A549 treated with CpdA at 1 μM for 4 hours (cell line): Measurements from ENCODE around the gene EEF1AKMT4. TPM values are rescaled to one million over a fixed set of nuclear protein-coding genes. Genes with fewer than 3 reads are reported as not detected.

Experiments used
- total RNA-seq: library from RNA; stranded (reverse); fragments of 200-300 nt; extraction: Qiagen RNA extraction; gene quantifications from 5 replicates; pipeline ENCODE4 v1.2.3, GENCODE V29; 2022; ENCODE audit warnings: low read depth

The EEF1AKMT4 gene
- 9.5 to 13.9 TPM (median 13.2 TPM) in 5 replicates for total RNA-seq

DNA sequence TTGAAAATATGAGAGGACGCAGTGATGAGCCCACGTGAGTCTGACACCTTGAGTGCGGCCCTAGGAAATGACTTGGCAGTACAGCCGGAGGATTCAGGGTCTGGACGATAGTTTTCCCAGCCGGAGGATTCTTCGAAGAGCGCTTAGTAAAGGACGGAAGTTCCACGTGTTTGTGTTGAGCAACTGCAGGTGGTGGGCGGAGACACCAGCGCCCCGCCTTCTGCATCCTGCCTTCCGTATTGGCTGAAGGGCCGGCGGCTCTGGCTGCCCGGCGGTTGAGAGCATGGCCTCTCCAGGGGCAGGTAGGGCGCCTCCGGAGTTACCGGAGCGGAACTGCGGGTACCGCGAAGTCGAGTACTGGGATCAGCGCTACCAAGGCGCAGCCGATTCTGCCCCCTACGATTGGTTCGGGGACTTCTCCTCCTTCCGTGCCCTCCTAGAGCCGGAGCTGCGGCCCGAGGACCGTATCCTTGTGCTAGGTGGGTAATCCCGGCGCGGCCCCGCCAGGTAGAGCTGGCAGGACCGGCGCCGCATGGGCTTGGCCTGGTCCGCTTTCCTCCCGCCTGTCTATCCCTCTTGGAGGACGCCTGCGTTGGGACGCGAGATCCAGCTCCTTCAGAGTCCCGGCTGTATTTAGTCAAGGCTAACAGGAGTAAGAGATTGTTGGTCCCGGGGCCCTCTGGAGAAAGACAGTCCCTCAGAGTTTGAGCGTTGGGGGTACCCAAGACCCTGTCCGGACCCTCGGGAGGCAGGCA, at the start of gene EEF1AKMT4:
Gene EEF1AKMT4 (plus strand): TSS at position 261 of the 755 bp plus-strand sequence. CDS start 23 bp downstream, at position 284.

DNA sequence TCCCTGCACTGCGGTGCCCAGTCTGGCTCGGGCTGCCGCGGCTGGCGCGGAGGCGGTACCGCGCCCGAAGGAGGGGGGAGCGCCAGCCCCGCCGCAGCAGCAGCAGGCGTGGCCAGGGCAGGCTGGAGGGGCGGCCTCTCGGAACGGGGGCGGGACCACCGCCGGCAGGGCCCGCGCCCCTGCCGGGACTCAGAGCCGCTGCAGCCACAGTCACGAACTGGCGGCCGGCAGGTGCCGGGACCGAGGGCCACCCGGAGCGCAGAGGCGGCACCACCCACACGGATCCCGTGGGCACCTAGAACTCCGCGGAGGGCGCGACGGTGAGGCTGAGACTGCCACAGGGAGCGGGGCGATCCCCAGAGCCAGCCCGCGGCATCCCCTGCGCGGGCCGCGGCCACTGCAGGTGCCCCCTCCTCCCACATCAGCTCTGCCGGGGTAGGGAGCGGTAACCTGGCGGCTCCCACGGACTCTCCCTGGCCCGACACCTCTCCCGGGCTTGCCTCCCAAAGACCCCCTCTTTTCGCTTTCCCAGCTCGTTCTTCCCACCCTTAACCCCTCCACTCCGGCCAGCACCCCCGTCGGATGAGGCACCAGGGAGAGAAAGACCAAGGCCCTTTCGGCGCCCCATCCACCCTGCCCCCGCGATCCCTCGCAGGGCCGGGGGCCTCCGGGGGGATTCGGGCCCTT, 19.9 kb upstream of the EEF1AKMT4 start, which contains the start of gene VWA5B2:
Gene VWA5B2 (plus strand): TSS at position 192 of the 687 bp plus-strand sequence. CDS start 944 bp downstream, outside the sequence.

DNA sequence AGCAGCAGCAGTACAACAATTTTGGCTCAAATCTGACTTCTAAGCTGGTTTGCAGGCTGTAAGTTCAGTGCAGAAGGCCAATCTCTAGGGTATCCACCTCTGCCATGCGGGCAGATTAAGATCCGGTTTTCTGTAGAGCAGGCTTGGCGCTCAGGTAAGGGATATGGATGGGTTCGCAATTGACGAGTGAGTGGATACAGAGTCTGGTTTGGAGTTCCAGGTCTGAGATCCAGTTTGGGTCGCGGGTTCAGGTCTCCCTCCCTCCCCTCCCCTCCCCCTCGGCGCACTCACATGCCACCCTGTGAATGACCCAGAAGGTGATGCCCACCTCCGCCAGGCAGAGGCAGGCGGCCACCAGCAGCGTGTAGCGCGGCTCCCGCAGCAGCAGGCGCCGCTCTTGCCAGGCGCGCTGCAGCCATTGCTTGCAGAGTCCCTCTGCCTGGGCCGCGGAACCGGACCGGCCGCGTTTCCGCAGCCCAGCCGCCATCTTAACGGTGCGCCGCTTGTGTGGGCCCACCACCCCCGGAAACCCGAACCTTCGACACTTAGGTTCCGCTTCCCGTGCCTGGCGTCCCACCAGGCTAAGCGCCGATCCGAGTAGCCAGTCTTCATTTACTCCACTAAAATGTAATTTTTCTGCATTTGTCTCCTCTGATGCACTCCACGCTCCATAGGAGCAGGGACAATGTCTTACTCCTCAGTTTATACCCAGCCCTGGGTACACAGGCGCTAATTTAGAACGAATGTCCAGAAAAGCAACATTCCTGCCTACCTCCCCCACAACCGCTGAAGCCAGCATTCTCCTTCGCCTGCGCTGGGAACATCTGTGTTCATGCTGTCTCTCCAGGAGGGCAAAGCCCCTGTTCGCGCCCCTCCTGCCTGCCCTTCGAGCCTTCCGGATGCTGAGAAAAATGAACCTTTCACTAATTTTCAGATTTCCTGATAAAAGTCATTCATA, 739 bp upstream of the EEF1AKMT4 start, which contains the start of gene ALG3:
Gene ALG3 (minus strand): TSS at position 509 of the 958 bp plus-strand sequence. CDS start 22 bp downstream, at position 487.

DNA sequence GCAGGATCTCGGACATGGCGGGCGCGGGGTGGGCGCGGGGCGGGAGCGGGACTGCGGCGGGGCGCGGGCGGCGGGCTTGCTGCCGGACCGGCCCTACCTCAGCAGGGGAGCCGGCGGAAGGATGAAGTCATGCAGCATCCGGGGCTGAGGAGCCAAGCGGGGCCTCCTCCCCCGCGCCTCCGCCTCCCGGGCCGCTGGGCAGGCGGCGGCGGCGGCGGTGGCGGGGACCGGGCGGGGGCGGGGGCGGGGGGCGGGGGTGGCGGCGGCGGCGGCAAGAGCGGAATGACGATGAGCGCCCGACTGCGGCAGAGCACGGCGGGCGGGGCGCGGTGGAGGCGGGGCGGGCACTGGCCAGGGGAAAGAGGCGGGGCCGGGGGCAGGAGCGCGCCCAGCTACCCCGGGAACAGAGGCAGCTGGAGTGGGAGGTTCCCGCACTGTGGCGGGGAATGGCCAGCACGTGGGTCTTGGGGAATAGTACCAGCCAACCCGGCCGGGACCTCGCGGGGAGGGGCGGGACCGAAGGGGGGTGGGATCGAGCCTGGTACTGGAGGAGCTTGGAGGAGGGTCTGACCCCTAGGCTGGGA, 11.9 kb downstream of the EEF1AKMT4 start, which contains the start of gene CAMK2N2:
Gene CAMK2N2 (minus strand): TSS at position 284 of the 584 bp plus-strand sequence. CDS start 268 bp downstream, at position 16.

DNA sequence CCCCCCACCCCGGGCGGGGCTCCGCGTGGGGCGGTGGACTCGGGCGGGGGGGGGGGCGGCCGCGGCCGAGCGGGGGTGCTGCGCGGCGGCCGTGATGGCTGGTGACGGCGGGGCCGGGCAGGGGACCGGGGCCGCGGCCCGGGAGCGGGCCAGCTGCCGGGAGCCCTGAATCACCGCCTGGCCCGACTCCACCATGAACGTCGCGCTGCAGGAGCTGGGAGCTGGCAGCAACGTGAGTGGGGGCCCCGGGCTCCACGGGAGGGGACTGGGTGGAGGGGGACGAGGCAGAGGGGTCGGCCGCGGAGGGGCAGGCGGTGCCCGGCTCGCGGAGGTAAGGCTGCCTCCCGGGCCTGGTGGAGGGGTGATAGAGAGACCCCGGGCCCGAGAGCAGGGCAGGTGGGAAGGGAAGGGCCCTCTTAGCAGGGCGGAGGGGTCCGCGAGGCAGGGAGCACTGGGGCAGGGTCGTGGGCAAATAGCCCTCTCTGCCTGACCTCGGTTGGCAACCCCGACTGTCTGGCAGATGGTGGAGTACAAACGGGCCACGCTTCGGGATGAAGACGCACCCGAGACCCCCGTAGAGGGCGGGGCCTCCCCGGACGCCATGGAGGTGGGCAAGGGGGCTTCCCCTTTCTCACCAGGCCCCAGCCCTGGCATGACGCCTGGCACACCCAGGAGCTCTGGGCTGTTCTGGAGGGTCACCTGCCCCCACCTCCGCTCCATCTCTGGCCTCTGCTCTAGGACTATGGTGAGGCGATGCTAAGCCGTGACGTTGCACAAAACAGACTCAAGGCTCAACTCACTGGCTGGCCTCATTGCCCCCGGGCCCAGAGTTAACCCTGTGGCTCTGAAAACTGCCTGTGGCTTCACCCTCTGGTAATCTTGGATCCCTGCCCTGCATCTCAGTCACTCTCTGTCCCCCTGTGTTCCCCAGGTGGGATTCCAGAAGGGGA, 26.8 kb downstream of the EEF1AKMT4 start, which contains the start of gene ECE2:
Gene ECE2 (plus strand): TSS at position 62 of the 950 bp plus-strand sequence. CDS start 132 bp downstream, at position 194.

DNA sequence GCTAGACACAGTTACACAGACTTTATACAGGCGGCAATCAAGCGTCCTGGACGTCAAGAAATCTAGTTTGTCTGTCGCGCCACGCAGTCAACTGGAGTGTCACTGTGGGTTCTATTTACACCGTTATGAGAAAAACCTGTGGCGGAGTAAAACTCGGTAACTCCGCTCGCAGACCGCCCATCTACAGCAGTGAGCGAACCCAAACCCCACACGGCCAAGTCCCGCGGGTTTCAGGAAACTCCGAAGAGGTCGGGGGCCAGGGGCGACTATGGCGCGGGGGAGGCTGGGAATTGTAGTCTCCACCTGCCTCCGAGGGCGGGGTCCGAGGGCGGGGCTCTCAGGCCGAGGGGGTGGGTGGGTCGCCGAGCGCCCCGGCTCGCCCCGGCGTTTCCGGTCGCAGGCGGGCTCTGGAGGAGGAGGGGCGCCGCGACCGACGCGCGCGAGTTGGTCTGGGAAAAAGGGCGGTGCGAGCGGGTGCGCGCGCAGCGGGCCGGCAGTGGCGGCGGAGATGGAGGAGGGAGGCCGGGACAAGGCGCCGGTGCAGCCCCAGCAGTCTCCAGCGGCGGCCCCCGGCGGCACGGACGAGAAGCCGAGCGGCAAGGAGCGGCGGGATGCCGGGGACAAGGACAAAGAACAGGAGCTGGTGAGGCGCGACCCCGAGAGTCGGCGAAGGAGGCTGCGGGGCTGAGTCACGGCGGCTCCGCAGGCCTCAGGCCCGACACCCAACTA, 49.5 kb downstream of the EEF1AKMT4 start, which contains the start of gene PSMD2:
Gene PSMD2 (plus strand): TSS at position 483 of the 729 bp plus-strand sequence. CDS start 26 bp downstream, at position 509.

Other genes starting within 250 kb of the EEF1AKMT4 start
- 10.8 to 14.1 TPM (median 12.0 TPM) in 5 replicates for gene ABCC5, start 231.8 kb upstream of the EEF1AKMT4 start, total RNA-seq
- gene HTR3D, start 217.9 kb upstream of the EEF1AKMT4 start, total RNA-seq, result not detected in 5 replicates
- gene HTR3C, start 196.6 kb upstream of the EEF1AKMT4 start, total RNA-seq, result not detected in 5 replicates
- not detected in 5 replicates for gene HTR3E, start 152.6 kb upstream of the EEF1AKMT4 start, total RNA-seq
- gene EIF2B5, start 114.3 kb upstream of the EEF1AKMT4 start, total RNA-seq, result 26.5 to 30.8 TPM (median 29.7 TPM) in 5 replicates
- gene DVL3, start 94.3 kb upstream of the EEF1AKMT4 start, total RNA-seq, result 20.4 to 27.7 TPM (median 25.4 TPM) in 5 replicates
- 295 to 329 TPM (median 316 TPM) in 5 replicates for gene AP2M1, start 74.8 kb upstream of the EEF1AKMT4 start, total RNA-seq
- 32.1 to 35.1 TPM (median 34.6 TPM) in 5 replicates for gene ABCF3, start 63.5 kb upstream of the EEF1AKMT4 start, total RNA-seq
- 0.34 to 0.93 TPM (median 0.38 TPM) in 5 replicates for gene VWA5B2, start 20.1 kb upstream of the EEF1AKMT4 start, total RNA-seq
- 54.5 to 79.7 TPM (median 76.1 TPM) in 5 replicates for gene ALG3, start 710 bp upstream of the EEF1AKMT4 start, total RNA-seq
- gene CAMK2N2, start 11.9 kb downstream of the EEF1AKMT4 start, total RNA-seq, result 0.77 to 1.8 TPM (median 1.4 TPM) in 5 replicates
- gene ECE2, start 26.4 kb downstream of the EEF1AKMT4 start, total RNA-seq, result not detected in 5 replicates
- gene PSMD2, start 49.6 kb downstream of the EEF1AKMT4 start, total RNA-seq, result 298 to 415 TPM (median 323 TPM) in 5 replicates
- gene EIF4G1, start 64.9 kb downstream of the EEF1AKMT4 start, total RNA-seq, result 255 to 273 TPM (median 265 TPM) in 5 replicates
- gene FAM131A, start 87.9 kb downstream of the EEF1AKMT4 start, total RNA-seq, result 8.1 to 11.3 TPM (median 8.6 TPM) in 5 replicates
- gene CLCN2, start 111.9 kb downstream of the EEF1AKMT4 start, total RNA-seq, result 4.6 to 5.8 TPM (median 5.1 TPM) in 5 replicates
- gene POLR2H, start 112.0 kb downstream of the EEF1AKMT4 start, total RNA-seq, result 72.6 to 84.5 TPM (median 76.7 TPM) in 5 replicates
- gene THPO, start 128.5 kb downstream of the EEF1AKMT4 start, total RNA-seq, result 0.03 TPM in 1 of 5 replicates, not detected in the others
- 0.11 to 0.27 TPM (median 0.22 TPM) in 5 replicates for gene CHRD, start 130.4 kb downstream of the EEF1AKMT4 start, total RNA-seq